ENCODE measurements around the gene MRM1. TPM values are rescaled to one million over a fixed set of nuclear protein-coding genes. Genes with fewer than 3 reads are reported as not detected.

Gene MRM1, protein sequence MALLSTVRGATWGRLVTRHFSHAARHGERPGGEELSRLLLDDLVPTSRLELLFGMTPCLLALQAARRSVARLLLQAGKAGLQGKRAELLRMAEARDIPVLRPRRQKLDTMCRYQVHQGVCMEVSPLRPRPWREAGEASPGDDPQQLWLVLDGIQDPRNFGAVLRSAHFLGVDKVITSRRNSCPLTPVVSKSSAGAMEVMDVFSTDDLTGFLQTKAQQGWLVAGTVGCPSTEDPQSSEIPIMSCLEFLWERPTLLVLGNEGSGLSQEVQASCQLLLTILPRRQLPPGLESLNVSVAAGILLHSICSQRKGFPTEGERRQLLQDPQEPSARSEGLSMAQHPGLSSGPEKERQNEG
- 3.3 TPM for total RNA-seq (2013)
- polyA plus RNA-seq (1 to 10 TPM in 2 of 3 donors, under 1 TPM in 1; 0.82 to 2.3 (median 1.5) TPM), polyA minus RNA-seq (2.2 and 6.9 TPM in 2 replicates), total RNA-seq (0.17 to 1.3 (median 0.86) reads per million in 11 experiments)

DNA sequence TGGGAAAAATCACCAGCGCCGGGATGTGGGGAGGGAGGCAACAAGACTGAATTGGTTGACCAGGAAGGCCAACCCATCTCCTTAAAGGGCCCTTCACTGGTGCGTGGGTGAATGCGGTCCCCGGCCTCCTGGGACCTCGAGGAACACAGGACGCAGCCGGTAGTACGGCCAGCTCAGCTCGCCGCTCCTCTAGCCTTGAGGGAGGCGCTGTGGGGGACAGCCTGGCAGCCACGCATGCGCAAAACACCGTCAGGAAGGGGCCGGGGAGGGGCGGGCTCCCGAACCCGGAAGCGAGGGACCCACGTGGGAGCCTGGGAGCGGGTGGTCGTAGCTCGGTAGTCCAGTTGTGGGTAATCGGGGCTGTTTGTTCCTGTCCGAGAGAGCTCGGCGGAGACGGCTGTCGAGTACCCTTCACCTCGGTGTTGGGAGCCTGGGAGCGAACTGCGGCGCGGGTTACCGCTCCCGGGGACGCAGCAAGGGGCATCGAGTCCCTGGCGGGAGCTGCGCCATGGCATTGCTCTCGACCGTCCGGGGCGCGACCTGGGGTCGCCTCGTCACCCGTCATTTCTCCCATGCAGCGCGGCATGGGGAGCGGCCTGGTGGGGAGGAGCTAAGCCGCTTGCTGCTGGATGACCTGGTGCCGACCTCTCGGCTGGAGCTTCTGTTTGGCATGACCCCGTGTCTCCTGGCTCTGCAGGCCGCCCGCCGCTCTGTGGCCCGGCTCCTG lies at the start of gene MRM1:
Gene MRM1 (plus strand): TSS at position 281 of the 727 bp plus-strand sequence. CDS start 228 bp downstream, at position 509.
- peak within 1 kb of the TSS; percentile 72 to 98 (median 91) for H3K4me3 ChIP-seq (replicated peaks in 1 of 3; ENCODE audit: low read depth in 2 of 3, low read length in 3 of 3)
- no peaks in the 10 kb centered on the region for H3K9me3 ChIP-seq (replicated peaks in 1 of 2; ENCODE audit: control insufficient read depth in 1 of 2, insufficient read depth in 1 of 2, low read length in 2 of 2)
- H2AFZ ChIP-seq (ENCODE audit: insufficient read depth, low read depth, low read length, poor library complexity, severe bottlenecking): peak within 1 kb of the TSS; percentile 99
- TF ChIP-seq, protein P1, sequence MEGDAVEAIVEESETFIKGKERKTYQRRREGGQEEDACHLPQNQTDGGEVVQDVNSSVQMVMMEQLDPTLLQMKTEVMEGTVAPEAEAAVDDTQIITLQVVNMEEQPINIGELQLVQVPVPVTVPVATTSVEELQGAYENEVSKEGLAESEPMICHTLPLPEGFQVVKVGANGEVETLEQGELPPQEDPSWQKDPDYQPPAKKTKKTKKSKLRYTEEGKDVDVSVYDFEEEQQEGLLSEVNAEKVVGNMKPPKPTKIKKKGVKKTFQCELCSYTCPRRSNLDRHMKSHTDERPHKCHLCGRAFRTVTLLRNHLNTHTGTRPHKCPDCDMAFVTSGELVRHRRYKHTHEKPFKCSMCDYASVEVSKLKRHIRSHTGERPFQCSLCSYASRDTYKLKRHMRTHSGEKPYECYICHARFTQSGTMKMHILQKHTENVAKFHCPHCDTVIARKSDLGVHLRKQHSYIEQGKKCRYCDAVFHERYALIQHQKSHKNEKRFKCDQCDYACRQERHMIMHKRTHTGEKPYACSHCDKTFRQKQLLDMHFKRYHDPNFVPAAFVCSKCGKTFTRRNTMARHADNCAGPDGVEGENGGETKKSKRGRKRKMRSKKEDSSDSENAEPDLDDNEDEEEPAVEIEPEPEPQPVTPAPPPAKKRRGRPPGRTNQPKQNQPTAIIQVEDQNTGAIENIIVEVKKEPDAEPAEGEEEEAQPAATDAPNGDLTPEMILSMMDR (IDR thresholded peaks at IDR 0.05): no peak
- DNase-seq: peak; percentile 86 to 90 (median 87)
- peaks cover 20% of the 10 kb centered on the region for H3K79me2 ChIP-seq (ENCODE audit: insufficient read depth, low read length)
- WGBS (ENCODE audit: insufficient coverage): under 1% methylated on average over 60 of the region's 60 CpGs
- Mint-ChIP-seq H3K4me1 (peaks cover 39% of the 10 kb centered on the region), H3K36me3 (peaks cover 7 to 10% of the 10 kb centered on the region in 2 donors), H3K27me3 (ENCODE audit: low read depth in 3 of 3) (no peaks in the 10 kb centered on the region), H3K9me3 (no peaks in the 10 kb centered on the region), H3K27ac (peak within 1 kb of the TSS; percentile 82 to 92 (median 88)), H3K4me3 (peak within 1 kb of the TSS; percentile 91 to 93)
- peak within 1 kb of the TSS; percentile 89 for H3K9ac ChIP-seq (ENCODE audit: insufficient read depth, low read length, poor library complexity, severe bottlenecking)
- H3K36me3 ChIP-seq (replicated peaks in 1 of 2; ENCODE audit: control insufficient read depth in 1 of 2, insufficient read depth in 2 of 2, low read length in 2 of 2): no peaks in the 10 kb centered on the region
- peaks cover 8% of the 10 kb centered on the region for H4K20me1 ChIP-seq (ENCODE audit: insufficient read depth, low read length)
- intact Hi-C loops (cut with micrococcal nuclease): loop anchor here (5.0 to 10.0 kb wide), 2 partner anchors 343 to 446 kb away; partner anchors contain the start of gene AATF (in 1 of the 2)
- H3K27ac ChIP-seq (ENCODE audit: low read depth in 1 of 2, low read length in 2 of 2): peak within 1 kb of the TSS; percentile 61 to 88
- H3K4me2 ChIP-seq (replicated peaks; ENCODE audit: extremely low read depth, low read length, poor library complexity, severe bottlenecking): peak within 1 kb of the TSS; percentile 94
- peaks cover 18 to 24% of the 10 kb centered on the region in 2 donors for H3K4me1 ChIP-seq (ENCODE audit: control insufficient read depth in 1 of 2, insufficient read depth in 2 of 2, low read length in 2 of 2)
- H3K27me3 ChIP-seq (ENCODE audit: control insufficient read depth in 2 of 2, insufficient read depth in 2 of 2, low read length in 2 of 2): no peaks in the 10 kb centered on the region

- Mint-ChIP-seq H3K27me3 (ENCODE audit: low read depth in 3 of 3) (no peaks in the 10 kb centered on the region), H3K4me3 (no peak overlapping the region), H3K9me3 (no peaks in the 10 kb centered on the region), H3K4me1 (peaks cover 24% of the 10 kb centered on the region), H3K27ac (no peak overlapping the region), H3K36me3 (peaks cover 28 to 53% of the 10 kb centered on the region in 2 donors)
- Histone ChIP-seq H3K27me3 (ENCODE audit: control insufficient read depth in 2 of 2, insufficient read depth in 2 of 2, low read length in 2 of 2) (no peaks in the 10 kb centered on the region), H3K4me2 (replicated peaks; ENCODE audit: extremely low read depth, low read length, poor library complexity, severe bottlenecking) (no peak overlapping the region), H2AFZ (ENCODE audit: insufficient read depth, low read depth, low read length, poor library complexity, severe bottlenecking) (no peak overlapping the region), H3K27ac (ENCODE audit: low read depth in 1 of 2, low read length in 2 of 2) (peak overlapping the region in 1 of 2 donors; percentile 1), H3K79me2 (ENCODE audit: insufficient read depth, low read length) (peaks cover 98% of the 10 kb centered on the region), H3K9ac (ENCODE audit: insufficient read depth, low read length, poor library complexity, severe bottlenecking) (no peak overlapping the region), H3K9me3 (replicated peaks in 1 of 2; ENCODE audit: control insufficient read depth in 1 of 2, insufficient read depth in 1 of 2, low read length in 2 of 2) (no peaks in the 10 kb centered on the region), H3K4me3 (replicated peaks in 1 of 3; ENCODE audit: low read depth in 2 of 3, low read length in 3 of 3) (no peak overlapping the region), H3K36me3 (replicated peaks in 1 of 2; ENCODE audit: control insufficient read depth in 1 of 2, insufficient read depth in 2 of 2, low read length in 2 of 2) (peaks cover 37 to 52% of the 10 kb centered on the region in 2 donors), H4K20me1 (ENCODE audit: insufficient read depth, low read length) (peaks cover 99% of the 10 kb centered on the region), H3K4me1 (ENCODE audit: control insufficient read depth in 1 of 2, insufficient read depth in 2 of 2, low read length in 2 of 2) (peaks cover 26 to 29% of the 10 kb centered on the region in 2 donors)
- no CpG with 5 or more reads among the region's 3 CpGs for WGBS (ENCODE audit: insufficient coverage)
- TF ChIP-seq, protein P1 (IDR thresholded peaks at IDR 0.05): no peak
- no peak for DNase-seq
- intact Hi-C loops (cut with micrococcal nuclease): no loop called here
Measured at GRCh38 chr17:36553459-36553858, 47.9 kb upstream of the MRM1 start.

Measured in CD14-positive monocyte (primary cell).